ENCODE data around the gene FGFR1OP2.
"Not testable (repeated sequence)": the region's sequence is repeated elsewhere in the genome, so short reads cannot be mapped to it uniquely, and the experiment has no call there.

FGFR1OP2 gene

GRCh38 chr12:26948309-26948708 is 10.0 kb downstream of the FGFR1OP2 start:
- DNase-seq: no peak

GRCh38 chr12:26953447-26953846 is 15.2 kb downstream of the FGFR1OP2 start:
- no peak for DNase-seq

DNA sequence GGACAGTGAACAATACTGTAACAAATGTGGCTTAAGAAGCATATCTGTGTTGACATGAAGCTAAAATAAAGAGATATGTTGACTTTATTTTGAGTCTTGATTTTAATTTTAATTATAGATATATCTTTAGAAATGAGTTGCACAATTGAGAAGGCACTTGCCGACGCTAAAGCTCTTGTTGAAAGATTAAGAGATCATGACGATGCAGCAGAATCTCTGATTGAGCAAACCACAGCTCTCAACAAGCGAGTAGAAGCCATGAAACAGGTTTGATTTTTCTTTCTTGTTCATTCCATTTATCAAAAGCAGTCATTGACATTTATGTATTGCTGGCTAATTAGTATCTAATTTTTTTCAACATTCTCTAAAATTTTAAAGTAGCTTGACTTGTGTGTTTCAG is 15.8 kb downstream of the FGFR1OP2 start:
- DNase-seq: no peak

GRCh38 chr12:26961391-26961790 is 23.1 kb downstream of the FGFR1OP2 start:
- not testable (repeated sequence) for DNase-seq

- no peak for DNase-seq
Measured at GRCh38 chr12:26961803-26962202, 23.5 kb downstream of the FGFR1OP2 start.

- no peak for DNase-seq
Measured at GRCh38 chr12:26963413-26963812, 25.1 kb downstream of the FGFR1OP2 start.

DNA sequence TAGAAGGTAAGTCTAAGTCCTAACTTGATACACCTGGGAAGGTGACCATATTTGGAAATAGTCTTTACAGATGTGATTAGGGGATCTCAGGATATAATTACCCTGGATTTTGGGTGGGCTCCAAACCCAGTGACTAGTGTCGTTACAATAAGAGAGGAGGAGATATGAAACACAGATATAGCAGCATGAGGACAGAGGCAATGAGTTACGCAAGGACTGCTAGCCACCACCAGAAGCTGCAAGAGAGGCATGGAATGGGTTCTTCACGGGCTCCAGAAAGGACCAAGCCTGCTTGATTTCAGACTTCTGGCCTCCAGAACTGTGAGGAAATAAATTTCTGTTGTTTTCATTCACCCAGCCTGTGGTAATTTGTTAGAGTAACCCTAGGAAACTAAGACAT is 28.6 kb downstream of the FGFR1OP2 start:
- no peak for DNase-seq

- DNase-seq: no peak
Measured at GRCh38 chr12:26970136-26970535, 31.9 kb downstream of the FGFR1OP2 start.

- peak; percentile 64 for DNase-seq
Measured at GRCh38 chr12:26971963-26972362, 33.7 kb downstream of the FGFR1OP2 start.

DNA sequence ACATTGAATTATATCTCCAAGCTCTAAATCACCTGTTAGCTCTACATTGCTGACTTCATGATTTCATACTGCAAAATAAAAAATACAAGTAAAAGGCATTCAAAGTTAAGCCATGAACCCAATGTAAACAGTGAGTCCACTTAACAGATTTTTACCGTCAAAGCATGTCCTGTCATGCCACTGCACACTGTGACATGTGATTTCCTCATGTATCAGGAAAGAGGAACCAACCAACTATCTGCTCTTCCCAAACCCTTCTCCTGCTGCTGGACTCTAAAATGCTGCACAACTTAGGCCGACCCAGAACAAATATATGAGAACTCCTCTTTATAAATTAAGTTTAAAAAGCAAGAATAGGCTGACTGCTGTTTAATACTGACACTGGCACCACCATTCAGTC is 38.4 kb downstream of the FGFR1OP2 start:
- DNase-seq: no peak

- DNase-seq: no peak
Measured at GRCh38 chr12:26978801-26979200, 40.5 kb downstream of the FGFR1OP2 start.

GRCh38 chr12:26979733-26980132 is 41.5 kb downstream of the FGFR1OP2 start:
- no peak for DNase-seq

- DNase-seq: no peak
Measured at GRCh38 chr12:26982866-26983265, 44.6 kb downstream of the FGFR1OP2 start.

GRCh38 chr12:26987634-26988424 is 49.6 kb downstream of the FGFR1OP2 start:
- no peak for DNase-seq

GRCh38 chr12:26988703-26989102 is 50.4 kb downstream of the FGFR1OP2 start:
- DNase-seq: no peak

DNA sequence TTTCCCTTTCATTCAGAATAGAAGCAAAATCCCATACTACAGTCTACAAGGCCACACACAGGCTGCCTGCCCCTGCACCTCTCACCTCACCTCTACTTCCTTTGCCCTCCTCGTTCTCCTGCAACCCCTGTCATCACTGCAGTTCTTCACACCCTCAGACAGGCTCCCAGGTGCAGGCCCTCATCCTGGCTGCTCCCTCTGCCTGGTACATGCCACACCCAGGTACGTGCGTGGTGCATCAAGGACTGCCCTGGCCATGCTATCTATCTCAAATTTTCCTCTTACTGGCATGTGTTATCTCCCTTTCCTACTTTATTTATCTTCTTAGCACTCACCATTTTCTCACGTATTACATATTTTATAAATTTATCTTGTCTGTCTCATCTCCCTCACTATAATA is 51.6 kb downstream of the FGFR1OP2 start:
- no peak for DNase-seq

DNA sequence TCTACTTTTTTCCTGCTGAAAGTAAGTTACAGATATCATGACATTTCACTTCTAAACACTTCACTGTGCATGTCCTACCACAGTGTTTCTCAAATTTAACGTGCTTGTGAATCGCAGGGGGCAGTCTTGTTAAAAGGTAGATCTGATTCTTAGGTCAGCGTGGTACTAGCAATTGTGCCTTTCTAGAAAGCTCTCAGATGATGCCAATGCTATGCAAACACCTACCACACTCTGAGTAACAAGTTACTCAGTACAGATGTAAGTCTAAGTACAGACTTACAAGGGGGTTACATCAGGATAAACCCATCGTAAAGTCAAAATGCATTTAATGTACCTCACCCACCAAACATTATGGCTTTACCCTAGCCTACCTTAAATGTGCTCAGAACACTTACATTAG is 53.6 kb downstream of the FGFR1OP2 start:
- DNase-seq: no peak

DNA sequence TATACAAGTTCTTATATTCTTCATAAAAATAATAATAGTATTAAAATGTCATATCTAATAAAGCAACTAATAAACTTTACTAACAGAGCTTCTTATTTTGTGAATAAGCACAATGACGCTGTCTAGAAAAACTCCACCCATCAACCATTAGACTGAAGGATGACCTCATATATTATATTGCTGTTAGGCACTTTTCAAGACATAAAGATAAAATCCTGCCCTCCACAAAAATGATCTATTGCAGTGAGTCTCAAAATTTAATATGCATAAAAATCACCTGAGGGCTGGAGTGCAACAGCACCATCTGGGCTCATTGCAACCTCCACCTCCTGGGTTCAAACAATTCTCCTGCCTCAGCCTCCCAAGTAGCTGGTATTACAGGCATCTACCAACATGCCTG is 55.8 kb downstream of the FGFR1OP2 start:
- no peak for DNase-seq

DNA sequence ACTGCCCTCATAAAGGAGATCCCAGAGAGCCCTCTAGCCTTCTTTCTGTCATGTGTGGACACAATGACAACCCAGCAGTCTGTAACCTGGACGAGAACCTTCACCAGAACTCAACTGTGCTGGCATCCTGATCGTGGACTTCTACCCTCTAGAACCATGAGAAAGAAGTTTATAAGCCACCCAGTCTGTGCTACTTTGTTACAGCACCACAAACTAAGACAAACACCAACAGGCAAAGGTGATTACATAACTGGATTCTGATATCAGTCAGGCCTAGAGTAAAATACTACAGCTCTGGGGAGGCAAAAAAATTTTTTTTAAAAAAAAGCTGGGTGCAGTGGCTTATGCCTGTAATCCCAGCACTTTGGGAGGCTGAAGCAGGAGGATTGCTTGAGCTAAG is 57.4 kb downstream of the FGFR1OP2 start:
- DNase-seq: no peak

GRCh38 chr12:26997003-26997402 is 58.7 kb downstream of the FGFR1OP2 start:
- no peak for DNase-seq

- no peak for DNase-seq
Measured at GRCh38 chr12:27000961-27001360, 62.7 kb downstream of the FGFR1OP2 start.

GRCh38 chr12:27001663-27002062 is 63.4 kb downstream of the FGFR1OP2 start:
- no peak for DNase-seq

DNA sequence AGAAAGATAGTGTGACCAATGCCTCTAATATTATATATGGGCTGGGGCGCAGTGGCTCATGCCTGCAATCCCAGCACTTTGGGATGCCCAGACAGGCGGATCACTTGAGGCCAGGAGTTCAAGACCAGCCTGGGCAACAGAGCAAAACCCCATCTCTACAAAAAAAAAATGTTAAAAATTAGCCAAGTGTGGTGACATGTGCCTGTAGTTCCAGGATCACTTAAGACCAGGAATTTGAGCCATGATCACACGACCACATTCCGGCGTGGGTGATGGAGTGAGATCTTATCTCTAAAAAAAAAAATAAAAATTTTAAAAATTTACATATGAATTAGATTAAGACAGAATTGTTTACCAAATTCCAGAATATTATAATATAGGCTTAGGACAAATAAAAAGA is 63.9 kb downstream of the FGFR1OP2 start:
- DNase-seq: no peak

DNA sequence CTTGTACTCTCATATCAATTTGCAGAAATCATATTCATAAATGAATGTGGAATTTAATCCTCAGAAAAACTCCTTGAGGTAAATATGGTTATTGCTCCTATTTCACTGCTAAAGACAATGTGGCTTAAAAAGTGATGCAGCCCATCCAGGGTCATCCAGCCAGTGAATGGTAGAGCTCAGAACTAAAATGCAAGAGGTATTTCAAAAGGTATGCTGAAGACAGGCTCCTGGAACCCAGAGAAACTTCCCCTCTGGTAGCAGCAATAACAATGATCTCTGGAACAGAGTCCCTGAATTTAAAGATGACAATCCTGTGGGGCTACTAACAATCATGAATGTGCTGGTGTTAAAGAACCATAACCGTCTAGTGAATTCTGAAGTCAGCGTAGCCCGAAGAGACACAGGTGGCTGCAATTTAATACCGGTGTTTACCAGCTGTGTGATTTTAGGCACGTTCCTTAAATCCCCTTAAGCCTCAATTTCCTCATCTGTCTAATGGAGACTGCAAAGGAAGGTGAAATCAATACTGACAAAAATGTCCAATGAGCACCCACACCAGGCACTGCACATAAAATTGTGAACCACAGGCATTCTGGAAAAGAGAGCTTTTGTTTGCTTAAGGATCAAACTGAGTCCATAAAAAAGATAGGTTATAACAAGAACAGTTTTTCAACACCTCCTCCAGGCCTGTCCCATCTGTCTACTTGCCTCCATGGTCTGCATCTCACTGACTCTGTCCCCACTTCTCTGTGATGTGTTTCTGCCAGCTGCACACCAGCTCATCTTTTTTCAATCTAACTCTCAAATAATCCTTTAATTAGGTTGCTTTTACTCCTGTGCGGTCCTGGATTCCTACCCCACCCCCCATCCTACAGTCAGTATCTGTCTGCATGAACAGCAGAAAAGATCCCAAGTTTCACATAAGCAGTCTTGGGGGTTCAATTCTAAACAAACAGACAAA is 65.4 kb downstream of the FGFR1OP2 start:
- no peak for DNase-seq
